ENCODE measurements around the gene MZF1.

MZF1 gene

GRCh38 chr19:58569943-58570670, 3.0 kb downstream of the MZF1 start:
- DNase-seq: no peak

- DNase-seq: no peak
These were observed 3.8 kb downstream of the MZF1 start for GRCh38 chr19:58569191-58569942.

GRCh38 chr19:58568453-58569130, 4.5 kb downstream of the MZF1 start:
- DNase-seq: no peak

- DNase-seq: no peak
These were observed 6.1 kb downstream of the MZF1 start for GRCh38 chr19:58566989-58567388.

GRCh38 chr19:58563823-58564222, 9.3 kb downstream of the MZF1 start:
- no peak for DNase-seq

- DNase-seq: no peak
These were observed 10.0 kb downstream of the MZF1 start for GRCh38 chr19:58563034-58563573.

GRCh38 chr19:58562122-58563033, 10.8 kb downstream of the MZF1 start:
- DNase-seq: no peak

- DNase-seq: no peak
These were observed 11.6 kb downstream of the MZF1 start for GRCh38 chr19:58561373-58562121.

GRCh38 chr19:58560921-58561320, 12.2 kb downstream of the MZF1 start:
- DNase-seq: no peak

- no peak for DNase-seq
These were observed 12.9 kb downstream of the MZF1 start for GRCh38 chr19:58560007-58560887.

GRCh38 chr19:58559275-58560006, 13.7 kb downstream of the MZF1 start:
- no peak for DNase-seq

- no peak for DNase-seq
These were observed 14.4 kb downstream of the MZF1 start for GRCh38 chr19:58558623-58559274.

GRCh38 chr19:58558066-58558622, 15.0 kb downstream of the MZF1 start, which contains the start of gene UBE2M:
Gene UBE2M, minus strand, starts transcription at chr19:58558611. Its CDS starts 230 bp downstream, at chr19:58558381.
- no peak for DNase-seq

- DNase-seq: no peak
These were observed 15.7 kb downstream of the MZF1 start for GRCh38 chr19:58557221-58558065.

- no peak for DNase-seq
These were observed 16.4 kb downstream of the MZF1 start for GRCh38 chr19:58556622-58557220.

- no peak for DNase-seq
These were observed 17.1 kb downstream of the MZF1 start for GRCh38 chr19:58555920-58556621.

GRCh38 chr19:58555369-58555885, 17.7 kb downstream of the MZF1 start:
- no peak for DNase-seq
